HepG2 (cell line): ENCODE data around the gene PARVB. TPM values are rescaled to one million over a fixed set of nuclear protein-coding genes. Genes with fewer than 3 reads are reported as not detected.

ENCODE experiments used
- ATAC-seq: fragments of 200-7000 bp; cut with Tn5 transposase; 3 replicates; pipeline ENCODE4 v1.9.1; 2020; ENCODE audit warnings: mild to moderate bottlenecking, moderate library complexity
- BruUV-seq: library from RNA; stranded (reverse); fragments of 400-500 nt; replicated peaks from 2 replicates; lab custom pipeline; 2021; lab: Mats Ljungman, UMichigan
- CTCF ChIA-PET: fragments of 300-600 bp; formaldehyde crosslinking; extraction: SDS; loops from one replicate; lab custom pipeline; 2021; ENCODE audit warnings: low total read pairs, inconsistent platforms, low intra/inter-chr PET ratio; lab: Yijun Ruan, JAX
- POLR2A ChIA-PET: fragments of 350-600 bp; sonication (Branson Sonifier 250); formaldehyde crosslinking; loops from one replicate; lab custom pipeline; 2020; ENCODE audit warnings: antibody characterized with exemption, inconsistent platforms; lab: Yijun Ruan, JAX
- DNase-seq: peaks from one replicate; pipeline ENCODE4 v3.0.0-alpha.2; 2015; ENCODE audit warnings: low spot score
- FAIRE-seq: peaks from 3 replicates; lab custom pipeline; 2011; peaks lifted over from hg19 to GRCh38; lab: Jason Lieb, UNC
- H2AFZ ChIP-seq: one replicate; pipeline ENCODE4 v1.6.1; 2011; ENCODE audit warnings: low read length, inconsistent platforms
- H3K27ac ChIP-seq: fragments of 300-600 bp; 3 replicates; pipeline ENCODE4 v1.8.0; 2011; ENCODE audit warnings: mixed run types, mild to moderate bottlenecking, mixed read lengths, low read length, inconsistent platforms; ENCODE audit not compliant: insufficient read depth; ENCODE audit errors: extremely low read length
- H3K27me3 ChIP-seq, 2 experiments: fragments of 200-600 bp in 1 of 2; 2 replicates in 1 of 2; 3 replicates in 1 of 2; pipeline versions ENCODE4 v1.6.0 to v1.8.0; 2011; ENCODE audit warnings: low read length in 2 of 2, mild to moderate bottlenecking in 2 of 2, moderate library complexity in 2 of 2, inconsistent platforms in 1 of 2; ENCODE audit not compliant: insufficient read depth in 2 of 2, control insufficient read depth in 1 of 2
- H3K36me3 ChIP-seq, 2 experiments: fragments of 200-600 bp in 1 of 2; replicated peaks in 1 of 2; 2 replicates in 1 of 2; 3 replicates in 1 of 2; pipeline versions ENCODE4 v1.5.1 to v1.8.0; 2011; ENCODE audit warnings: low read length in 2 of 2, inconsistent platforms in 1 of 2; ENCODE audit not compliant: insufficient read depth in 2 of 2, control insufficient read depth in 1 of 2
- H3K4me1 ChIP-seq: 2 replicates; pipeline ENCODE4 v1.5.1; 2012; ENCODE audit warnings: low read length, inconsistent platforms; ENCODE audit not compliant: insufficient read depth
- H3K4me2 ChIP-seq: 2 replicates; pipeline ENCODE4 v1.6.0; 2011; ENCODE audit warnings: low read depth, low read length, inconsistent platforms
- H3K4me3 ChIP-seq, 3 experiments: fragments of 200-600 bp in 1 of 3; sonication (generic), shearing (Covaris generic) in 1 of 3; replicated peaks in 1 of 3; 2 replicates each; pipeline ENCODE4 v1.5.1; 2011 to 2016; ENCODE audit warnings: low read length in 3 of 3, inconsistent platforms in 2 of 3, low read depth in 2 of 3, mild to moderate bottlenecking in 2 of 3, control low read depth in 1 of 3, mixed read lengths in 1 of 3; ENCODE audit not compliant: insufficient read depth in 1 of 3
- H3K79me2 ChIP-seq: one replicate; pipeline ENCODE4 v1.6.1; 2011; ENCODE audit warnings: low read length, inconsistent platforms; ENCODE audit not compliant: insufficient read depth
- H3K9ac ChIP-seq: 2 replicates; pipeline ENCODE4 v1.6.0; 2011; ENCODE audit warnings: mild to moderate bottlenecking, low read depth, low read length, inconsistent platforms; ENCODE audit not compliant: insufficient read depth
- H3K9me3 ChIP-seq: 2 replicates; pipeline ENCODE4 v1.5.1; 2012; ENCODE audit warnings: mild to moderate bottlenecking, low read length
- H4K20me1 ChIP-seq: 2 replicates; pipeline ENCODE4 v1.6.0; 2011; ENCODE audit warnings: inconsistent platforms, mild to moderate bottlenecking, low read length, moderate library complexity; ENCODE audit not compliant: insufficient read depth
- DMTF1 ChIP-seq: sonication (generic); formaldehyde crosslinking; IDR thresholded peaks from 2 replicates; pipeline ENCODE4 v1.4.0; 2020; ENCODE audit warnings: mild to moderate bottlenecking, missing genetic modification reagents
- GABPB1 ChIP-seq: IDR thresholded peaks from 2 replicates; pipeline ENCODE4 v1.6.1; 2016; ENCODE audit warnings: mild to moderate bottlenecking, missing genetic modification reagents, moderate library complexity, missing compliant biosample characterization
- GPBP1L1 ChIP-seq: sonication (generic); formaldehyde crosslinking; IDR thresholded peaks from 2 replicates; pipeline ENCODE4 v1.5.0; 2020; ENCODE audit warnings: mild to moderate bottlenecking, missing genetic modification reagents
- GPN1 ChIP-seq: sonication (generic); formaldehyde crosslinking; IDR thresholded peaks from 2 replicates; pipeline ENCODE4 v1.5.1; 2020; ENCODE audit warnings: missing genetic modification reagents, borderline replicate concordance
- HINFP ChIP-seq: sonication (generic); formaldehyde crosslinking; IDR thresholded peaks from 2 replicates; pipeline ENCODE4 v1.4.0; 2020; ENCODE audit warnings: low read depth, mild to moderate bottlenecking, missing genetic modification reagents
- ISL2 ChIP-seq: sonication (generic); formaldehyde crosslinking; IDR thresholded peaks from 2 replicates; pipeline ENCODE4 v1.5.0; 2020; ENCODE audit warnings: missing genetic modification reagents
- KLF15 ChIP-seq: sonication (generic); formaldehyde crosslinking; IDR thresholded peaks from 2 replicates; pipeline ENCODE4 v1.8.1; 2023; ENCODE audit warnings: borderline replicate concordance, mild to moderate bottlenecking, inconsistent platforms, missing genetic modification reagents, mixed read lengths
- PAF1 ChIP-seq: IDR thresholded peaks from 2 replicates; pipeline ENCODE4 v1.6.1; 2016; ENCODE audit warnings: missing genetic modification reagents, missing compliant biosample characterization
- RCOR2 ChIP-seq: IDR thresholded peaks from 2 replicates; pipeline ENCODE4 v1.6.1; 2016; ENCODE audit warnings: missing biosample characterization, missing genetic modification reagents
- U2AF2 ChIP-seq: fragments of 200-400 bp; formaldehyde crosslinking; IDR thresholded peaks from 2 replicates; pipeline ENCODE4 v1.6.1; 2017; ENCODE audit warnings: low read depth, mild to moderate bottlenecking, low read length
- ZMAT5 ChIP-seq: sonication (generic); formaldehyde crosslinking; IDR thresholded peaks from 2 replicates; pipeline ENCODE4 v1.5.0; 2020; ENCODE audit warnings: mild to moderate bottlenecking, low read depth, missing genetic modification reagents, borderline replicate concordance
- ZNF225 ChIP-seq: sonication (generic); formaldehyde crosslinking; IDR thresholded peaks from 2 replicates; pipeline ENCODE4 v1.4.0; 2020; ENCODE audit warnings: mild to moderate bottlenecking, missing genetic modification reagents
- ZNF577 ChIP-seq: sonication (generic); formaldehyde crosslinking; IDR thresholded peaks from 2 replicates; pipeline ENCODE4 v1.4.0; 2020; ENCODE audit warnings: mild to moderate bottlenecking, low read depth, missing genetic modification reagents, borderline replicate concordance
- ZNF605 ChIP-seq: sonication (generic); formaldehyde crosslinking; IDR thresholded peaks from 2 replicates; pipeline ENCODE4 v1.8.0; 2022; ENCODE audit warnings: mild to moderate bottlenecking, missing genetic modification reagents
- ZNF720 ChIP-seq: sonication (generic); formaldehyde crosslinking; IDR thresholded peaks from 2 replicates; pipeline ENCODE4 v1.4.0; 2020; ENCODE audit warnings: missing genetic modification reagents
- ZSCAN20 ChIP-seq: sonication (generic); formaldehyde crosslinking; IDR thresholded peaks from 2 replicates; pipeline ENCODE4 v1.4.0; 2020; ENCODE audit warnings: missing genetic modification reagents, mild to moderate bottlenecking, borderline replicate concordance
- WGBS: methylation state at CpG from one replicate; pipeline ENCODE4 v1.1.6; 2017; ENCODE audit warnings: low lambda C conversion rate; 5-methylcytosine and 5-hydroxymethylcytosine counted together
- in situ Hi-C: cut with HindIII; loops from 2 replicates; pipeline ENCODE4 v1.10.0; 2017; ENCODE audit warnings: low pct_unique_long_range_greater_than_20kb; ENCODE audit not compliant: extremely low pct_ligation_motif_present
- intact Hi-C: fragments of 100-400 bp; cut with micrococcal nuclease; formaldehyde crosslinking; loops from one replicate; pipeline ENCODE4 v1.10.0; 2022; ENCODE audit not compliant: unreplicated experiment
- polyA plus RNA-seq, 8 experiments: library from polyadenylated mRNA; depleted of rRNA in 3 of 8; stranded (reverse) in 7 of 8; unstranded in 1 of 8; fragments of >200 nt; fragmentation: Illumina TruSeq in 4 of 8; extraction: Trizol in 4 of 8; gene quantifications; 2 replicates each; pipeline versions ENCODE4 v1.2.1 to v1.2.3, GENCODE V29; 2011 to 2016; ENCODE audit warnings: low read depth in 4 of 8, missing spikeins in 1 of 8, mixed read lengths in 1 of 8; ENCODE audit not compliant: insufficient read depth in 1 of 8
- total RNA-seq, 5 experiments: library from RNA; depleted of rRNA; stranded (reverse); fragments of >200 nt; fragmentation: Illumina TruSeq; extraction: Trizol; gene quantifications; 2 replicates each; pipeline ENCODE4 v1.2.3, GENCODE V29; 2016; ENCODE audit warnings: low read depth in 1 of 5

PARVB gene
- total and polyA plus RNA-seq, 2 of the 13 experiments (the other 11 are each of a cell fraction or from before 2014, with no cell fraction given) = 0.11 to 0.15 TPM

- BruUV-seq = no TSS peak
- no peak overlapping the region for H3K4me3 ChIP-seq
- ChIA-PET POLR2A (no interaction called here), CTCF (no interaction called here)
- FAIRE-seq (no peak), ATAC-seq (no peak), DNase-seq (no peak)
- intact Hi-C loops (no loop called here), in situ Hi-C loops (no loop called here)
- no peak overlapping the region for H3K9ac ChIP-seq
- H3K27me3 ChIP-seq = peaks cover 0 to 9% of the 10 kb centered on the region in 2 experiments; a peak in 4 of 5 replicates
- H3K27ac ChIP-seq = no peak overlapping the region
- no peaks in the 10 kb centered on the region for H3K36me3 ChIP-seq
- H2AFZ ChIP-seq = no peak overlapping the region
- WGBS = 29% methylated on average over 3 of the region's 3 CpGs
- H3K79me2 ChIP-seq = no peaks in the 10 kb centered on the region
- H3K4me2 ChIP-seq = no peak overlapping the region
- H4K20me1 ChIP-seq = no peaks in the 10 kb centered on the region
- H3K4me1 ChIP-seq = no peaks in the 10 kb centered on the region
- no peaks in the 10 kb centered on the region for H3K9me3 ChIP-seq
- TF ChIP-seq KLF15 (CRISPR knock-in tag) (no peak), ZSCAN20 (CRISPR knock-in tag) (no peak), GPN1 (CRISPR knock-in tag) (no peak), ISL2 (CRISPR knock-in tag) (no peak), GPBP1L1 (CRISPR knock-in tag) (no peak), GABPB1 (CRISPR knock-in tag) (no peak), PAF1 (CRISPR knock-in tag) (no peak), ZNF225 (CRISPR knock-in tag) (no peak), HINFP (no peak), ZMAT5 (CRISPR knock-in tag) (no peak), ZNF720 (no peak), U2AF2 (no peak), RCOR2 (no peak), DMTF1 (CRISPR knock-in tag) (no peak), ZNF605 (CRISPR knock-in tag) (no peak), ZNF577 (CRISPR knock-in tag) (no peak)
Measured at GRCh38 chr22:44102856-44103255, 78.8 kb downstream of the PARVB start.
